MM.1S (cell line): ENCODE measurements around the gene IZUMO1.

Experiments used
- EZH2 ChIP-seq: fragments of 300-600 bp; sonication (generic); optimal IDR thresholded peaks from 2 replicates; pipeline ENCODE3; 2017; ENCODE audit warnings: low read depth, mild to moderate bottlenecking, antibody characterized with exemption, low read length, mixed read lengths
- TF ChIP-seq, protein P1 (sequence below): fragments of 300-600 bp; sonication (generic); IDR thresholded peaks from 2 replicates; pipeline ENCODE4 v1.5.1; 2016; ENCODE audit warnings: antibody characterized with exemption, low read length, mixed read lengths

DNA sequence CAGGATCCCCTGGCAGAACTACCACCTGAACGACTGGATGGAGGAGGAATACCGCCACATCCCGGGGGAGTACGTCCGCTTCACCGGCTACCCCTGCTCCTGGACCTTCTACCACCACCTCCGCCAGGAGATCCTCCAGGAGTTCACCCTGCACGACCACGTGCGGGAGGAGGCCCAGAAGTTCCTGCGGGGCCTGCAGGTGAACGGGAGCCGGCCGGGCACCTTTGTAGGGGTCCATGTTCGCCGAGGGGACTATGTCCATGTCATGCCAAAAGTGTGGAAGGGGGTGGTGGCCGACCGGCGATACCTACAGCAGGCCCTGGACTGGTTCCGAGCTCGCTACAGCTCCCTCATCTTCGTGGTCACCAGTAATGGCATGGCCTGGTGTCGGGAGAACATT lies 43.4 kb downstream of the IZUMO1 start:
- no peak for TF ChIP-seq EZH2
- TF ChIP-seq, protein P1, sequence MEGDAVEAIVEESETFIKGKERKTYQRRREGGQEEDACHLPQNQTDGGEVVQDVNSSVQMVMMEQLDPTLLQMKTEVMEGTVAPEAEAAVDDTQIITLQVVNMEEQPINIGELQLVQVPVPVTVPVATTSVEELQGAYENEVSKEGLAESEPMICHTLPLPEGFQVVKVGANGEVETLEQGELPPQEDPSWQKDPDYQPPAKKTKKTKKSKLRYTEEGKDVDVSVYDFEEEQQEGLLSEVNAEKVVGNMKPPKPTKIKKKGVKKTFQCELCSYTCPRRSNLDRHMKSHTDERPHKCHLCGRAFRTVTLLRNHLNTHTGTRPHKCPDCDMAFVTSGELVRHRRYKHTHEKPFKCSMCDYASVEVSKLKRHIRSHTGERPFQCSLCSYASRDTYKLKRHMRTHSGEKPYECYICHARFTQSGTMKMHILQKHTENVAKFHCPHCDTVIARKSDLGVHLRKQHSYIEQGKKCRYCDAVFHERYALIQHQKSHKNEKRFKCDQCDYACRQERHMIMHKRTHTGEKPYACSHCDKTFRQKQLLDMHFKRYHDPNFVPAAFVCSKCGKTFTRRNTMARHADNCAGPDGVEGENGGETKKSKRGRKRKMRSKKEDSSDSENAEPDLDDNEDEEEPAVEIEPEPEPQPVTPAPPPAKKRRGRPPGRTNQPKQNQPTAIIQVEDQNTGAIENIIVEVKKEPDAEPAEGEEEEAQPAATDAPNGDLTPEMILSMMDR, result no peak
